CD4-positive, alpha-beta T cell treated with Interleukin-21 for 1 hour (primary cell): ENCODE measurements around the gene VPS18.

Experiments used
- DNase-seq: peaks from one replicate; pipeline ENCODE4 v3.0.0-alpha.2; 2020

VPS18 gene

DNA sequence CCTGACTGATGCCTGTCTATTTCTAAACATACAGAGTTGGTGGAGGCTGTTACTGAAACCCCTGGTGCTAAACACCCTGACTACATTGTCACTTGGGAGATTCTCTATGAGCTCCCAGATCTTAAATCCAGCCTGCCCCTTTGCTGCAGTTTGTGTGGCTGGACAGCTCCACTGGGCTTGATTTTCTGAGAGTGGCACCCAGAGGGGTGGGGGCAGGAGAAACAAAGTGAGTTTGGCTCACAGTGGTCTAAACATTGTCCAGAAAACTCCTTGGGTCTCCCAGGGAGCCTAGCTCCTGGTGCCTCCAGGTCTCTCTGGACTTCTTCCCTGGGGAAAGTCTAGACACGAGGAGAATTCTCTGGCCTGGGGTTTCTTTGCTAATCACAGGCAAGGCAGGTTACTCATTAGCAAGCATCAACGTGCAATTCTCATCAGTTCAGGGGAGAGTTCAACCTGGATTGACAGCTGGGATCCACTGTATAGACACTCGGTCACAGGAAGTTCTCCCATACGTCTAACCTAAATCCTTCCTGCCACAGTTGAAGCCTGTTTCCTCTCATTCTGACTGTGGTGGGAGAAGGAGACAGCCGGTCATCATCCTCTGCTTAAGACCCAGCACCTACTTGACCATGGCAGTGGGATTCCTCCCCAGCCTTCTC lies 27.8 kb downstream of the VPS18 start:
- no peak for DNase-seq

GRCh38 chr15:40922608-40923005 lies 28.4 kb downstream of the VPS18 start:
- no peak for DNase-seq

DNA sequence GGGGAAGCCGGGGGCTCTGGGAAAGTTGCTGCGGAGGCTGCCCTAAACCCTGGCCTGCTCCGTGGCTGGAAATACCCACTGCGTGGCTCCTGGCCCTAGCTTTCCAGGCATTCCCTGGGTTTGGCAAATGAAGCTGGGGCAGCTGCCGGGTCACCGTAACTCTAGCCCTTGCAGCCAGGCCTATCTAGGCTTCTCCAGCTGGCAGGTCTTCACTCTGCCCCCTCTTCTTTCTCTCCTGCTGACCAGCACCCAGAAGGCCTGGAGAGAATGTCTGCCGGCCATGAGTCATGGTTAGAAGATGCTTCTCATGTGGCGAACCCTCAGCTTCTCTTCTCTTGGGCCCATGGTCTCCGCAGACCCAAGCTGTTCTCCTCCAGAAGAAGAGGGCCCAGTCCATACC lies 29.3 kb downstream of the VPS18 start:
- DNase-seq = no peak

DNA sequence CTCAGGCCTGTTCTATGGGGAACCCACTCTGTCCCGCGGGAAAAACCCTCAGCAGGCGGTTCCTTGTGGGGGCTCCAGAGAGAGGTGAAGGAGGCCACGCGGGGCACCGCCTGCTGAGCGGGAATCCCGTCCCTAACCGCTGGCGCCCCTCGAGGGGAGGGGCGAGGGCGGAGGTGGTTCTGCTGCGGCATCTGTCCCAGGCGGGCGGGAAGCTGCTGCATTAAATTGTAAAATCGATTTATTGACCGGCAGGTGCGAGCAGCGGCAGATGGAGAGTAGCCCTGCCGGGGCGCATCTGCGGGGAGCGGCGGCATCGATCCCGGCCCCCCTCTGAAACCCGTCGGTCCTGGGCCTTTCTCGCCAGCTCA lies 31.2 kb downstream of the VPS18 start:
- DNase-seq = no peak

GRCh38 chr15:40925863-40926658 lies 31.8 kb downstream of the VPS18 start:
- no peak for DNase-seq

DNA sequence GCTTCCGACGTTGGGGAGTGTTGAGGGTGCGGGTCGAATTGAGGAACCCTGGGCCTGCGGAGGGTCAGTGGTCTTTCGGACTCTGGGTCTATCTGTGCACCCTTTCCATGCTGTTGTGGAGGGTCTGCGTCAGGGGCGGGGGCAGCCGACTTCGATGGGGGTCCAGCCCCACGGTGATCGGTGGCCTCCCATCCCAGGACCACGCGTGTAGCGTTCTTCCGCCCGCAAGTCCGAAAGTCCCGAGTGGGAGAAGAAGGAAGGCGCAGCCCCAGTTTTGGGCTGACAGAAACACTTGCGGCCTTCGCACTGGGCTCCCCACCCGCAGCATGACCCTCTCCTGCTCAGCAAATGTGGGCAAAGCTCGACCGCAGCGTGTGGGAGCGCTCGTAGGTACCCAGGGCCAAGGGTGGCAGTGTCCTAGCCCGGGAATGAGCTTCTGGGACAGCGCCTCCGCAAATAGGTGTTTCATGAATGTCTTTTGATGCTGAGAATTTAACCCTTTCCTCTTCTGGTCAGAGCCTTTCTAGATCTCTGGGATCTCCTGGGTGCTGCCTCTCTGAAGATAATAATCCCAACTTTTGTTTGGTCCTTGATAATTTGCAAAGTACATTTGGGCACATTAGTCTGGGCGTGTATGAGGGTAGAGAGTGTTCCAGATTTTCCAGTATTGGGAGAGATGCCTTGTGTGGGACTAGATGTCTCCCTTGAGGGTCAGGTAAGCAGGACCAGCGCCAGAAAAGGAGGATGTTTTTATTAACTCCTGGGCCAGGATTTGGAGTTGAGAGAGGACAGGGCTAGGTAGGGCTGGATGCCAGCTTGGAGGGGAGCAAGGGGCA lies 32.6 kb downstream of the VPS18 start:
- DNase-seq = no peak

- no peak for DNase-seq
These were observed 33.2 kb downstream of the VPS18 start for GRCh38 chr15:40927495-40927872.

- peak; percentile 36 for DNase-seq
These were observed 33.9 kb downstream of the VPS18 start for GRCh38 chr15:40927873-40928806.

GRCh38 chr15:40928821-40929659 lies 34.8 kb downstream of the VPS18 start, which contains the start of gene DLL4:
Gene DLL4, plus strand, starts transcription at chr15:40929340. Its CDS starts 329 bp downstream, at chr15:40929669.
- DNase-seq = no peak

- DNase-seq = no peak
These were observed 35.6 kb downstream of the VPS18 start for GRCh38 chr15:40929660-40930429.

DNA sequence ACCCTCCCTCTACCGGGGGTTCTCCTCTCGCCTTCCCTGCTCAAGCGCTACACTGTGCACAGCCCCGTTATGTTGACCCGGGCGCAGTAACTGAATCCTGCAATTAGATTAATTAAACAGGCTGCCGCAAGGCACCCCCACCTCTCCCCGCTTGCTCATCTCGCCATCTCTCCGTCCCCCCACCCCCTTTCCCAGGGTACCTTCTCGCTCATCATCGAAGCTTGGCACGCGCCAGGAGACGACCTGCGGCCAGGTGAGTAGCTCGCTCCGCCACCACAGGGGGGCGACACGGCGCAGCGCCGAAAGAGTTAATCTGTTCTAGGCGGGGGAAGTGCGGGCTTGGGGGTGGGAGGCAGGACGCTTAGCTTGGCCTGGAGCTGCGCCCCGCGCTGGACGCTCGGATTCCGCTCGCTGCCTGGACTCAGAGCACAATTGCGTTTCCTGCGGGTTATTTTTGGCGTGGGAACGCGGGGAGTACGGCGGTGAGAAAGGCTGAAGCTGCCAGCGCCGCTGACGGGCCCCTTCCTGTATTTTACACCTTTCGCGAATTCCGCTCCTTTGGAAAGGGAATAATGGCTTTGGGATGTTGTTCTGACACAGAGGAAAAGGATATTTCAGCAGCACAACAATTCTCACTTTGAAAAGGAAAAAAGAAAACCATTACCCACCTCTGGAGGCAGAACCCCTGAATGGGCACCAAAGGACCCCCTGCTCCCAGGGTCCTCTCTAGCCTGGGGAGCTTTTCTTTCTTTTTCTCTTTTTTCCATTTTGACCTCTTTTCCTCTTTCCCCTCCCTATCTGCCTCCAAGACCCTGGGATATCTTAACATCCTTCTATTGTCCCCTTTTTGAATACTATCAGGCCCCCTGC lies 36.4 kb downstream of the VPS18 start:
- peak; percentile 43 for DNase-seq

GRCh38 chr15:40931300-40932142 lies 37.3 kb downstream of the VPS18 start:
- no peak for DNase-seq

GRCh38 chr15:40932156-40932555 lies 37.9 kb downstream of the VPS18 start:
- no peak for DNase-seq

DNA sequence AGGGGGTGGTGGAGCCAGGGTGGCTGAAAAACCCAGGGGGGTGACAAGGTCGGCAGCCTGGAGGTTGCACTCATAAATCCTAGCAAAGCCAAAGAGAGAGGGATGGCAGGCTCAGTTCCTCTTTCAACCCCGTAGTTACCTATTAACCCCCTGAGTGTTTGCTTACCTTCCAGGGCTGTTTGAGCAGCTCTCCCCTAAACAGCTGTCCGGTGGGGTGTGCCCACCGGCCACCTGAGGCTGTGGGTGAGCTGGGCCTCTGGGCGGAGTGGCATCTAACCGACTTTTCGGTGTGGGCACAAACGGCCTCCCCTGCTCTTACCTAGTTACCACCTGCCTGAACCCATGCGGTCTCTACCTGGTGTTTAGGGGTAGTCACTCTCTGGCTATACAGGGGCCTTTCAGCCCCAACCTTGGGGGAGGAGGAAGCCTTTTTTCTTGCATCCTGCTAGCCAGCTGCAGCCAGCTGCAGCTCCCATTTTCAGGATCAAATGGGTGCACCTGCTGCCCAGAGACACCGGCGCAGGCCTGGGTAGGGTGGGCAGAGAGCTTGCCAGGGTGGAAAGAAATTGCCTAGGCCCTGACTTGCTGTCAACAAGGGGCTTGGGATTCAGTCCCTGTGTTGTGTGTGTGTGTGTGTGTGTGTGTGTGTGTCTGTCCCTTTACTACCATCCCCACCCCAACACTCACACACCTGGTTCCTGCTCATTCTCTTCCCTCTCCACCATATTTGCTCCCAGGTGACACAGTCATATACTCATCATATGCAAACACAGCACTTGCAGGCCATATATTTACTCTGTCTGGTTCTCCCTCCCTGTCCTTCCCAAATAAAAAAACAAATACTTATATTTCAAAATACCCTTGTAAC lies 38.6 kb downstream of the VPS18 start:
- DNase-seq = no peak

GRCh38 chr15:40933517-40933902 lies 39.3 kb downstream of the VPS18 start:
- DNase-seq = no peak

DNA sequence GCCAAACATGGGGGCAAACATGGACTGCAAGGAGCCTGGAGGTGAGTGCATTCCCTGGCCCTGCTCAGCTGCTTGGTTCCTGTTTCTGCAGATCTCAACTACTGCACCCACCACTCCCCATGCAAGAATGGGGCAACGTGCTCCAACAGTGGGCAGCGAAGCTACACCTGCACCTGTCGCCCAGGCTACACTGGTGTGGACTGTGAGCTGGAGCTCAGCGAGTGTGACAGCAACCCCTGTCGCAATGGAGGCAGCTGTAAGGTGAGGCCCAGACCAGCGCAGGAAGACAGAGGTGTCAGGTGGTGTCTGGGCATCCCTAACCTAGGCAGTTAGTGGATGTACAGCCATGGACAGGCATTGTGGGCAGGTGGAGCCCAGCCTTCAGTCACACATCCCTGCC lies 40.2 kb downstream of the VPS18 start:
- DNase-seq = no peak

DNA sequence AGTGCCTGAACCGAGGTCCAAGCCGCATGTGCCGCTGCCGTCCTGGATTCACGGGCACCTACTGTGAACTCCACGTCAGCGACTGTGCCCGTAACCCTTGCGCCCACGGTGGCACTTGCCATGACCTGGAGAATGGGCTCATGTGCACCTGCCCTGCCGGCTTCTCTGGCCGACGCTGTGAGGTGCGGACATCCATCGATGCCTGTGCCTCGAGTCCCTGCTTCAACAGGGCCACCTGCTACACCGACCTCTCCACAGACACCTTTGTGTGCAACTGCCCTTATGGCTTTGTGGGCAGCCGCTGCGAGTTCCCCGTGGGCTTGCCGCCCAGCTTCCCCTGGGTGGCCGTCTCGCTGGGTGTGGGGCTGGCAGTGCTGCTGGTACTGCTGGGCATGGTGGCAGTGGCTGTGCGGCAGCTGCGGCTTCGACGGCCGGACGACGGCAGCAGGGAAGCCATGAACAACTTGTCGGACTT lies 42.0 kb downstream of the VPS18 start:
- DNase-seq = no peak
